Thymus (tissue), 11 donors: ENCODE measurements around the gene BRSK1. TPM values are rescaled to one million over a fixed set of nuclear protein-coding genes. Genes with fewer than 3 reads are reported as not detected.

Source experiments
- DNase-seq, 9 donors: peaks; one replicate each; pipeline ENCODE4 v3.0.0-alpha.2; 2013; ENCODE audit warnings: low spot score in 9 of 9, low read depth in 6 of 9, missing footprints in 1 of 9
- H3K27ac ChIP-seq, 2 donors: one replicate each; pipeline ENCODE4 v1.5.1; 2013; ENCODE audit warnings: control low read depth in 1 of 2, low read depth in 1 of 2, low read length in 1 of 2, mild to moderate bottlenecking in 1 of 2, moderate library complexity in 1 of 2
- H3K27me3 ChIP-seq, 2 donors: one replicate each; pipeline ENCODE4 v1.5.1; 2013; ENCODE audit warnings: low read length in 1 of 2; ENCODE audit not compliant: control insufficient read depth in 2 of 2, insufficient read depth in 1 of 2
- H3K36me3 ChIP-seq, 2 donors: one replicate each; pipeline ENCODE4 v1.5.1; 2013; ENCODE audit warnings: low read length in 1 of 2, mild to moderate bottlenecking in 1 of 2, moderate library complexity in 1 of 2; ENCODE audit not compliant: control insufficient read depth in 2 of 2, insufficient read depth in 2 of 2
- H3K4me1 ChIP-seq, 2 donors: one replicate each; pipeline ENCODE4 v1.5.1; 2013; ENCODE audit warnings: low read length in 2 of 2; ENCODE audit not compliant: control insufficient read depth in 2 of 2, insufficient read depth in 2 of 2
- H3K4me3 ChIP-seq, 2 donors: one replicate each; pipeline ENCODE4 v1.5.1; 2013; ENCODE audit warnings: low read length in 2 of 2, control low read depth in 1 of 2, mild to moderate bottlenecking in 1 of 2
- H3K9me3 ChIP-seq, 2 donors: one replicate each; pipeline ENCODE4 v1.5.1; 2013; ENCODE audit warnings: low read length in 1 of 2, mild to moderate bottlenecking in 1 of 2; ENCODE audit not compliant: control insufficient read depth in 2 of 2, insufficient read depth in 1 of 2
- WGBS: extraction: QIAGEN DNeasy Blood & Tissue Kit; methylation state at CpG from one replicate; pipeline ENCODE4 v1.1.7; 2013; 5-methylcytosine and 5-hydroxymethylcytosine counted together
- polyA plus RNA-seq: library from polyadenylated mRNA; stranded (reverse); fragments of 200-250 nt; gene quantifications from one replicate; pipeline ENCODE4 v1.2.3, GENCODE V29; 2013
- total RNA-seq: library from RNA; stranded (reverse); fragments of 120-200 nt; gene quantifications from one replicate; pipeline ENCODE4 v1.2.4, GENCODE V29; 2013
- donor health status: healthy.

Gene BRSK1
- total and polyA plus RNA-seq, 2 donors, result 2.9 to 3.1 TPM

GRCh38 chr19:55341595-55342531 is 58.1 kb downstream of the BRSK1 start:
- H3K27ac ChIP-seq, result no peak overlapping the region
- no peak for DNase-seq
- H3K4me3 ChIP-seq, result peak overlapping the region; percentile 64 to 70
- peaks cover 11 to 26% of the 10 kb centered on the region in 2 donors for H3K4me1 ChIP-seq
- peaks cover 0 to 2% of the 10 kb centered on the region in 2 donors for H3K9me3 ChIP-seq
- peaks cover 0 to 4% of the 10 kb centered on the region in 2 donors for H3K27me3 ChIP-seq
- H3K36me3 ChIP-seq, result peaks cover 23 to 52% of the 10 kb centered on the region in 2 donors
- WGBS, result 96% methylated on average over 50 of the region's 50 CpGs

GRCh38 chr19:55344444-55344843 is 60.6 kb downstream of the BRSK1 start:
- Histone ChIP-seq H3K27ac (no peak overlapping the region), H3K4me3 (no peak overlapping the region), H3K36me3 (peaks cover 29 to 68% of the 10 kb centered on the region in 2 donors), H3K27me3 (no peaks in the 10 kb centered on the region), H3K4me1 (peaks cover 11 to 17% of the 10 kb centered on the region in 2 donors), H3K9me3 (peaks cover 0 to 2% of the 10 kb centered on the region in 2 donors)
- DNase-seq, result no peak
- 95% methylated on average over 9 of the region's 9 CpGs for WGBS

GRCh38 chr19:55345101-55345817 is 61.5 kb downstream of the BRSK1 start:
- 95% methylated on average over 22 of the region's 22 CpGs for WGBS
- Histone ChIP-seq H3K27me3 (no peaks in the 10 kb centered on the region), H3K36me3 (peaks cover 29 to 68% of the 10 kb centered on the region in 2 donors)

GRCh38 chr19:55345818-55346724 is 62.3 kb downstream of the BRSK1 start:
- Histone ChIP-seq H3K27me3 (peaks cover 0 to 5% of the 10 kb centered on the region in 2 donors), H3K36me3 (peaks cover 29 to 68% of the 10 kb centered on the region in 2 donors), H3K27ac (no peak overlapping the region), H3K4me3 (no peak overlapping the region), H3K9me3 (no peaks in the 10 kb centered on the region), H3K4me1 (peaks cover 6 to 7% of the 10 kb centered on the region in 2 donors)
- DNase-seq, result no peak
- 96% methylated on average over 43 of the region's 43 CpGs for WGBS

More at GRCh38 chr19:55345101-55345817, 61.5 kb downstream of the BRSK1 start:
- Histone ChIP-seq H3K9me3 (peaks cover 0 to 2% of the 10 kb centered on the region in 2 donors), H3K27ac (no peak overlapping the region), H3K4me1 (peaks cover 11 to 14% of the 10 kb centered on the region in 2 donors), H3K4me3 (no peak overlapping the region)
- DNase-seq, result no peak

- WGBS, result 98% methylated on average over 41 of the region's 41 CpGs
- H3K4me3 ChIP-seq, result no peak overlapping the region
- H3K27me3 ChIP-seq, result peaks cover under 1 to 13% of the 10 kb centered on the region in 2 donors
- peaks cover 0 to under 1% of the 10 kb centered on the region in 2 donors for H3K9me3 ChIP-seq
- no peak overlapping the region for H3K27ac ChIP-seq
- no peaks in the 10 kb centered on the region for H3K4me1 ChIP-seq
- DNase-seq, result no peak
- peaks cover 26 to 64% of the 10 kb centered on the region in 2 donors for H3K36me3 ChIP-seq
Measured at GRCh38 chr19:55346725-55347441, 63.1 kb downstream of the BRSK1 start.

GRCh38 chr19:55347442-55348009 is 63.7 kb downstream of the BRSK1 start:
- DNase-seq, result no peak
- Histone ChIP-seq H3K9me3 (peaks cover 0 to 4% of the 10 kb centered on the region in 2 donors), H3K27me3 (peaks cover 7 to 20% of the 10 kb centered on the region in 2 donors), H3K36me3 (peaks cover 21 to 58% of the 10 kb centered on the region in 2 donors), H3K27ac (no peak overlapping the region), H3K4me1 (no peaks in the 10 kb centered on the region), H3K4me3 (no peak overlapping the region)
- WGBS, result 96% methylated on average over 10 of the region's 10 CpGs

GRCh38 chr19:55348317-55349034 is 64.7 kb downstream of the BRSK1 start:
- WGBS, result 93% methylated on average over 22 of the region's 22 CpGs

More at GRCh38 chr19:55348317-55349034, 64.7 kb downstream of the BRSK1 start:
- no peak for DNase-seq
- H3K27ac ChIP-seq, result no peak overlapping the region
- no peak overlapping the region for H3K4me3 ChIP-seq
- peaks cover 14 to 48% of the 10 kb centered on the region in 2 donors for H3K36me3 ChIP-seq
- peaks cover 1 to 9% of the 10 kb centered on the region in 2 donors for H3K9me3 ChIP-seq
- peaks cover 16 to 29% of the 10 kb centered on the region in 2 donors for H3K27me3 ChIP-seq
- H3K4me1 ChIP-seq, result peaks cover 4% of the 10 kb centered on the region in 2 donors
